H9 (cell line): ENCODE data around the gene RHOH. TPM values are rescaled to one million over a fixed set of nuclear protein-coding genes. Genes with fewer than 3 reads are reported as not detected.

ENCODE experiments used
- DNase-seq: peaks from one replicate; pipeline ENCODE4 v3.0.0-alpha.2; 2017
- H2AFZ ChIP-seq: one replicate; pipeline ENCODE4 v1.6.1; 2013; ENCODE audit warnings: mild to moderate bottlenecking, low read length, control low read depth, moderate library complexity
- H2AK5ac ChIP-seq: 2 replicates; pipeline ENCODE4 v1.6.1; 2013; ENCODE audit warnings: low read length, control low read depth, mixed read lengths; ENCODE audit not compliant: insufficient read length
- H2BK120ac ChIP-seq: one replicate; pipeline ENCODE4 v1.6.1; 2013; ENCODE audit warnings: low read depth, mild to moderate bottlenecking, low read length, control low read depth, inconsistent platforms; ENCODE audit not compliant: poor library complexity, severe bottlenecking
- H2BK12ac ChIP-seq: 2 replicates; pipeline ENCODE4 v1.6.1; 2013; ENCODE audit warnings: low read length, control low read depth, mixed read lengths, low read depth; ENCODE audit not compliant: insufficient read length
- H2BK15ac ChIP-seq: 2 replicates; pipeline ENCODE4 v1.6.1; 2013; ENCODE audit warnings: low read depth, low read length, control low read depth
- H2BK20ac ChIP-seq: one replicate; pipeline ENCODE4 v1.6.1; 2013; ENCODE audit warnings: low read depth, mild to moderate bottlenecking, low read length, control low read depth, inconsistent platforms; ENCODE audit not compliant: poor library complexity, severe bottlenecking
- H2BK5ac ChIP-seq: 2 replicates; pipeline ENCODE4 v1.6.1; 2013; ENCODE audit warnings: low read length, control low read depth, mixed read lengths; ENCODE audit not compliant: insufficient read length
- H3K14ac ChIP-seq: 2 replicates; pipeline ENCODE4 v1.6.1; 2013; ENCODE audit warnings: low read length, control low read depth; ENCODE audit not compliant: insufficient read depth
- H3K18ac ChIP-seq: 2 replicates; pipeline ENCODE4 v1.6.1; 2013; ENCODE audit warnings: low read depth, mild to moderate bottlenecking, mixed read lengths, low read length, control low read depth; ENCODE audit not compliant: insufficient read length
- H3K23ac ChIP-seq: 2 replicates; pipeline ENCODE4 v1.6.1; 2013; ENCODE audit warnings: low read length, control low read depth, mixed read lengths, low read depth; ENCODE audit not compliant: insufficient read length
- H3K23me2 ChIP-seq: 2 replicates; pipeline ENCODE4 v1.6.1; 2013; ENCODE audit warnings: low read depth, mild to moderate bottlenecking, mixed read lengths, low read length, control low read depth; ENCODE audit not compliant: insufficient read length, poor library complexity, severe bottlenecking
- H3K27ac ChIP-seq: 2 replicates; pipeline ENCODE4 v1.5.1; 2013; ENCODE audit warnings: low read length, control low read depth, mixed read lengths, low read depth; ENCODE audit not compliant: insufficient read length
- H3K27me3 ChIP-seq: 2 replicates; pipeline ENCODE4 v1.6.1; 2013; ENCODE audit warnings: low read length, control low read depth, inconsistent platforms; ENCODE audit not compliant: insufficient read depth
- H3K4ac ChIP-seq: 2 replicates; pipeline ENCODE4 v1.6.1; 2013; ENCODE audit warnings: low read depth, mild to moderate bottlenecking, control low read depth, inconsistent platforms, low read length, moderate library complexity
- H3K4me1 ChIP-seq: 2 replicates; pipeline ENCODE4 v1.6.1; 2013; ENCODE audit warnings: low read length, control low read depth, inconsistent platforms; ENCODE audit not compliant: insufficient read depth
- H3K4me2 ChIP-seq: 2 replicates; pipeline ENCODE4 v1.6.1; 2013; ENCODE audit warnings: low read length, control low read depth, mixed read lengths; ENCODE audit not compliant: insufficient read length, insufficient read depth
- H3K56ac ChIP-seq: 2 replicates; pipeline ENCODE4 v1.6.1; 2013; ENCODE audit warnings: low read depth, mild to moderate bottlenecking, mixed read lengths, low read length, control low read depth; ENCODE audit not compliant: insufficient read length
- H3K79me1 ChIP-seq: 2 replicates; pipeline ENCODE4 v1.6.1; 2013; ENCODE audit warnings: low read depth, mild to moderate bottlenecking, moderate library complexity, low read length, control low read depth, inconsistent platforms; ENCODE audit not compliant: insufficient read depth, poor library complexity, severe bottlenecking
- H3K79me2 ChIP-seq: 2 replicates; pipeline ENCODE4 v1.6.1; 2013; ENCODE audit warnings: low read length, control low read depth, inconsistent platforms; ENCODE audit not compliant: insufficient read depth
- H3K9ac ChIP-seq: 2 replicates; pipeline ENCODE4 v1.6.1; 2013; ENCODE audit warnings: low read length, control low read depth, mixed read lengths; ENCODE audit not compliant: insufficient read length; ENCODE audit errors: extremely low read depth
- H3K9me3 ChIP-seq: one replicate; pipeline ENCODE4 v1.6.1; 2013; ENCODE audit warnings: low read depth, low read length, inconsistent platforms; ENCODE audit not compliant: control insufficient read depth
- H3T11ph ChIP-seq: one replicate; pipeline ENCODE4 v1.6.1; 2013; ENCODE audit warnings: mild to moderate bottlenecking, low read length, control low read depth, inconsistent platforms
- H4K20me1 ChIP-seq: one replicate; pipeline ENCODE4 v1.6.1; 2013; ENCODE audit not compliant: control insufficient read depth, insufficient read length, insufficient read depth
- H4K5ac ChIP-seq: 2 replicates; pipeline ENCODE4 v1.6.1; 2013; ENCODE audit warnings: low read depth, mild to moderate bottlenecking, mixed read lengths, low read length, control low read depth; ENCODE audit not compliant: insufficient read length
- H4K8ac ChIP-seq: replicated peaks from 2 replicates; pipeline ENCODE4 v1.6.1; 2013; ENCODE audit warnings: low read length, control low read depth, mixed read lengths, low read depth; ENCODE audit not compliant: insufficient read length
- H4K91ac ChIP-seq: 2 replicates; pipeline ENCODE4 v1.6.1; 2013; ENCODE audit warnings: low read depth, mild to moderate bottlenecking, moderate library complexity, mixed read lengths, low read length, control low read depth; ENCODE audit not compliant: insufficient read length
- H3K27ac Mint-ChIP-seq, 3 experiments: 2 replicates in 2 of 3; 3 replicates in 1 of 3; pipeline ENCODE4 v1.8.0; 2020 to 2021; ENCODE audit warnings: mixed read lengths in 3 of 3, mild to moderate bottlenecking in 1 of 3, moderate library complexity in 1 of 3
- H3K27me3 Mint-ChIP-seq: 2 replicates; pipeline ENCODE4 v1.8.0; 2021; ENCODE audit warnings: low read depth, mild to moderate bottlenecking, moderate library complexity, mixed read lengths
- H3K36me3 Mint-ChIP-seq, 3 experiments: 2 replicates in 2 of 3; 3 replicates in 1 of 3; pipeline ENCODE4 v1.8.0; 2020 to 2021; ENCODE audit warnings: low read depth in 3 of 3, mixed read lengths in 3 of 3; ENCODE audit not compliant: insufficient read depth in 1 of 3
- H3K4me1 Mint-ChIP-seq, 2 experiments: 2 replicates each; pipeline ENCODE4 v1.8.0; 2020; ENCODE audit warnings: mixed read lengths in 2 of 2
- H3K4me3 Mint-ChIP-seq, 2 experiments: 2 replicates in 1 of 2; 3 replicates in 1 of 2; pipeline ENCODE4 v1.8.0; 2020 to 2021; ENCODE audit warnings: mild to moderate bottlenecking in 2 of 2, mixed read lengths in 2 of 2, moderate library complexity in 1 of 2
- H3K9me3 Mint-ChIP-seq, 2 experiments: 2 replicates in 1 of 2; 3 replicates in 1 of 2; pipeline ENCODE4 v1.8.0; 2020; ENCODE audit warnings: mild to moderate bottlenecking in 2 of 2, mixed read lengths in 2 of 2, moderate library complexity in 1 of 2
- WGBS: extraction: QIAGEN DNeasy Blood & Tissue Kit; methylation state at CpG from one replicate; pipeline ENCODE4 v1.1.7; 2013; ENCODE audit warnings: missing lambda C conversion rate, low lambda C conversion rate, mixed read lengths; ENCODE audit not compliant: insufficient read length; ENCODE audit errors: extremely low coverage; 5-methylcytosine and 5-hydroxymethylcytosine counted together
- total RNA-seq: library from RNA; stranded (reverse); gene quantifications from 2 replicates; pipeline ENCODE4 v1.2.1, GENCODE V29; 2021
- TF ChIP-seq, protein P1 (sequence below): fragments of 200-600 bp; sonication (generic); conservative IDR thresholded peaks from 3 replicates; pipeline ENCODE4 v1.8.0; 2021; ENCODE audit warnings: antibody characterized with exemption, mild to moderate bottlenecking

The RHOH gene
- total RNA-seq, 1 experiment from 2014 or later, result 7.1 TPM

DNA sequence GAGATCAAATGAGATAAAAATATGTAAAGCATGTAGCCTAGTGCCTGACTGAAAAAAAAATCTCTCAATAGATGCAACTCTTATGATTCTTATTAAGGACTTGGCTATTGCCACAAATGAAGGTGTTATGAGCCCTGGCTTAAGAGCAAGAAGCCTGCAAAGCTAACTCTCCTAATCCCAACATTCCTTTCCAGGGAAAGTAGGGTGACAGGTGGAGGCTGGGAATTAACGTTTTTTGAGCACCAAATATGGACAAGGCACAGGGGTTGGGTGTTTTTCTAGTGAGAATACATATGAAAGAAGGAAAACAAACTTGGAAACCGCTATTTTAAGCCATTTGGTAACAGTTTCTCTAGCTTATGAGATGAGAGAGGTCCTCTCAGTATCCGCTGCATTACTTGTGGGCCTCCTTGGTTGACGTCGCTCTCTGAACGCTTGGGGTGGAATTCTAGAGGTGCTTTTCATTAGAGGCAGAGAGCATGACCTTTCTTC lies 2.4 kb downstream of the RHOH start:
- no peak overlapping the region for H3K4me2 ChIP-seq
- no peak overlapping the region for H3K23ac ChIP-seq
- no peak overlapping the region for H4K8ac ChIP-seq
- H3K4ac ChIP-seq, result no peak overlapping the region
- DNase-seq, result no peak
- no peak overlapping the region for H3T11ph ChIP-seq
- peak overlapping the region in 1 of 3 experiments; percentile 51; a peak in 2 of 7 replicates for H3K27ac Mint-ChIP-seq
- H2AFZ ChIP-seq, result no peak overlapping the region
- no peak overlapping the region for H3K14ac ChIP-seq
- no peak overlapping the region for H3K27ac ChIP-seq
- H2BK120ac ChIP-seq, result no peak overlapping the region
- H3K23me2 ChIP-seq, result peaks cover 5% of the 10 kb centered on the region
- no peaks in the 10 kb centered on the region for H3K36me3 Mint-ChIP-seq
- no peak overlapping the region for H3K9ac ChIP-seq
- H3K9me3 Mint-ChIP-seq, result peaks cover 0 to 3% of the 10 kb centered on the region in 2 experiments; a peak in 1 of 5 replicates
- H2BK20ac ChIP-seq, result no peak overlapping the region
- no peaks in the 10 kb centered on the region for H3K9me3 ChIP-seq
- H3K18ac ChIP-seq, result no peak overlapping the region
- H2AK5ac ChIP-seq, result no peak overlapping the region
- TF ChIP-seq, protein P1, sequence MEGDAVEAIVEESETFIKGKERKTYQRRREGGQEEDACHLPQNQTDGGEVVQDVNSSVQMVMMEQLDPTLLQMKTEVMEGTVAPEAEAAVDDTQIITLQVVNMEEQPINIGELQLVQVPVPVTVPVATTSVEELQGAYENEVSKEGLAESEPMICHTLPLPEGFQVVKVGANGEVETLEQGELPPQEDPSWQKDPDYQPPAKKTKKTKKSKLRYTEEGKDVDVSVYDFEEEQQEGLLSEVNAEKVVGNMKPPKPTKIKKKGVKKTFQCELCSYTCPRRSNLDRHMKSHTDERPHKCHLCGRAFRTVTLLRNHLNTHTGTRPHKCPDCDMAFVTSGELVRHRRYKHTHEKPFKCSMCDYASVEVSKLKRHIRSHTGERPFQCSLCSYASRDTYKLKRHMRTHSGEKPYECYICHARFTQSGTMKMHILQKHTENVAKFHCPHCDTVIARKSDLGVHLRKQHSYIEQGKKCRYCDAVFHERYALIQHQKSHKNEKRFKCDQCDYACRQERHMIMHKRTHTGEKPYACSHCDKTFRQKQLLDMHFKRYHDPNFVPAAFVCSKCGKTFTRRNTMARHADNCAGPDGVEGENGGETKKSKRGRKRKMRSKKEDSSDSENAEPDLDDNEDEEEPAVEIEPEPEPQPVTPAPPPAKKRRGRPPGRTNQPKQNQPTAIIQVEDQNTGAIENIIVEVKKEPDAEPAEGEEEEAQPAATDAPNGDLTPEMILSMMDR, result no peak
- H3K79me2 ChIP-seq, result peaks cover 4% of the 10 kb centered on the region; the same call in 1 of the 2 replicates
- H4K91ac ChIP-seq, result no peak overlapping the region
- no peaks in the 10 kb centered on the region for H3K79me1 ChIP-seq
- peak overlapping the region in 1 of 2 experiments; percentile 92; a peak in 3 of 5 replicates for H3K4me3 Mint-ChIP-seq
- H3K4me1 Mint-ChIP-seq, result peaks cover 57 to 58% of the 10 kb centered on the region in 2 experiments
- peaks cover 10% of the 10 kb centered on the region; the same call in 1 of the 2 replicates for H3K4me1 ChIP-seq
- H4K5ac ChIP-seq, result no peak overlapping the region
- WGBS, result no CpG with 5 or more reads among the region's 6 CpGs
- H2BK15ac ChIP-seq, result no peak overlapping the region
- no peak overlapping the region for H2BK12ac ChIP-seq
- no peak overlapping the region for H2BK5ac ChIP-seq
- H4K20me1 ChIP-seq, result no peaks in the 10 kb centered on the region
- H3K27me3 Mint-ChIP-seq, result no peaks in the 10 kb centered on the region
- no peak overlapping the region for H3K56ac ChIP-seq
- no peaks in the 10 kb centered on the region for H3K27me3 ChIP-seq
